Activated naive CD4-positive, alpha-beta T cell treated with anti-CD3 and anti-CD28 coated beads, Interleukin-2, amount 50 U/mL, for 72 hours (primary cell): ENCODE results near the gene PRR5L. TPM values are rescaled to one million over a fixed set of nuclear protein-coding genes. Genes with fewer than 3 reads are reported as not detected.

Source experiments
- ATAC-seq, 2 donors: fragments of 150-1000 bp; cut with Tn5 transposase; 2 replicates each; pipeline ENCODE4 v1.10.0; 2021; ENCODE audit warnings: mild to moderate bottlenecking in 2 of 2, moderate library complexity in 2 of 2
- DNase-seq, 2 donors: peaks; one replicate each; pipeline ENCODE4 v3.0.0; 2021 to 2022; ENCODE audit warnings: low spot score in 2 of 2
- H3K27ac Mint-ChIP-seq, 2 donors: one replicate each; pipeline ENCODE4 v1.8.0; 2022; ENCODE audit warnings: mild to moderate bottlenecking in 2 of 2, mixed read lengths in 2 of 2
- H3K36me3 Mint-ChIP-seq, 2 donors: one replicate each; pipeline ENCODE4 v1.8.0; 2022; ENCODE audit warnings: mixed read lengths in 2 of 2
- H3K9me3 Mint-ChIP-seq, 2 donors: one replicate each; pipeline ENCODE4 v1.8.0; 2022; ENCODE audit warnings: mixed read lengths in 2 of 2
- total RNA-seq, 2 donors: library from RNA; stranded (reverse); gene quantifications; one replicate each; pipeline ENCODE4 v1.2.3, GENCODE V29; 2022

The PRR5L gene
- total RNA-seq, 2 donors from 2014 or later, result 2.3 to 46.9 TPM

GRCh38 chr11:36394926-36395325, 98.8 kb downstream of the PRR5L start:
- peaks cover 0 to 44% of the 10 kb centered on the region in 2 donors for H3K36me3 Mint-ChIP-seq
- peaks cover 0 to 8% of the 10 kb centered on the region in 2 donors for H3K9me3 Mint-ChIP-seq
- H3K27ac Mint-ChIP-seq, result no peak overlapping the region
- ATAC-seq (peak; percentile 48 to 73), DNase-seq (no peak)

GRCh38 chr11:36395978-36396736, 100.1 kb downstream of the PRR5L start:
- DNase-seq, result no peak
- ATAC-seq, result no peak
- Mint-ChIP-seq H3K9me3 (peaks cover 0 to 8% of the 10 kb centered on the region in 2 donors), H3K27ac (no peak overlapping the region), H3K36me3 (peaks cover 0 to 53% of the 10 kb centered on the region in 2 donors)

GRCh38 chr11:36398231-36398953, 102.3 kb downstream of the PRR5L start:
- H3K36me3 Mint-ChIP-seq, result peaks cover 0 to 49% of the 10 kb centered on the region in 2 donors
- DNase-seq, result no peak
- no peak for ATAC-seq
- H3K27ac Mint-ChIP-seq, result no peak overlapping the region
- no peaks in the 10 kb centered on the region for H3K9me3 Mint-ChIP-seq

DNA sequence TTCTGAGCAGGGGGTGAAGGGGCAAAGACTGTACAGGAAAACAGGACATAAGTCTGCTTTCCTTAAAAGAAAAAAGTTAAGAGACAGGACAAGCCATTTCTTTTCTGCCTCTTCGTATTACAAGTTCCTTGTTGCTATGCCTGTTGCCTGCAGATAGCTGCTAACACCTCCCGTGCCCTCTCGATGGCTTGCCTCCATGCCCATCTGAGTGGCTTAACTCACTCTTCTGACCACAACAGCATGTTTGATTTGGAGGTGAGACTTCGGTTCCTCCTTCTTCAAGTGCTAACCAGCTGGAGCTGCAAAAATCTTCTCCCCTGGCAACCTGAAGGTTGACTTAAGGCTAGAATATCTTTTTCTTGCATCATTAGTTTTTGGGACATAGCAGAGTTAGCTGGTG, 103.1 kb downstream of the PRR5L start:
- DNase-seq (no peak), ATAC-seq (no peak)
- H3K27ac Mint-ChIP-seq, result no peak overlapping the region
- H3K9me3 Mint-ChIP-seq, result no peaks in the 10 kb centered on the region
- peaks cover 0 to 56% of the 10 kb centered on the region in 2 donors for H3K36me3 Mint-ChIP-seq

- ATAC-seq (no peak), DNase-seq (no peak)
- Mint-ChIP-seq H3K9me3 (no peaks in the 10 kb centered on the region), H3K36me3 (peaks cover 0 to 51% of the 10 kb centered on the region in 2 donors), H3K27ac (peak overlapping the region in 1 of 2 donors; percentile 72)
Observed at GRCh38 chr11:36399745-36400144, 103.7 kb downstream of the PRR5L start.

DNA sequence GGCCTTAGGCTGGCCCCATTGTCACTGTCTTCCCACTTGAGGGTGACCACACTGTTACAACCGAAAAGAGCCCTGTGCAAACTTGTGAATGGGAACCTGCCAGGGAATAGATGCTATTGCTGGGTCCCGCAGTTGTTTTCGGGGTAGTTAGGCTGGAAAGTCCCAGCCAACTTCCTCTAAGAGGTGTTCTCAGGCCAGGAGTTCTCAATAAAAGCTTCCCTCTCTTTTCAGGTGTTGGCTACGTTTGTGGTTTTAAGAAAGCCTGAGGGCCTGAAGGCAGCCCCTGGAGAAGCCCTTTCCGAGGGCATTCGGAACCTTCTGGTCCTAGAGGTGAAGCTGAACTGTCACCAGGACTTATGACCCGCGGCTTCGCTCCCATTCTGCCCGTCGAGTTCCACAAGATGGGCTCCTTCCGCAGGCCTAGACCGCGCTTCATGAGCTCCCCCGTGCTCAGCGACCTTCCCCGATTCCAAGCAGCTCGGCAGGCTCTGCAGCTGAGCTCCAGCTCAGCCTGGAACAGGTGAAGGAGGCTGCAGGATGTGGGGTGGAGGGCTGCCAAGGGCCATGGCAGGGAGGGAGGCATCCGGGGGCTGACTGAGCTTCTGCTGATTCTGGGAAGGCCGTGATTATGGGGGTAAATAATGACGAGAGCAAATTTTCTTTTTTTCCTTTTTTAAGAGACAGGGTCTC, 104.8 kb downstream of the PRR5L start:
- peaks cover 0 to 53% of the 10 kb centered on the region in 2 donors for H3K36me3 Mint-ChIP-seq
- DNase-seq (no peak), ATAC-seq (no peak)
- no peaks in the 10 kb centered on the region for H3K9me3 Mint-ChIP-seq
- peak overlapping the region in 1 of 2 donors; percentile 55 for H3K27ac Mint-ChIP-seq

GRCh38 chr11:36402568-36403170, 106.6 kb downstream of the PRR5L start:
- Mint-ChIP-seq H3K36me3 (peaks cover 0 to 71% of the 10 kb centered on the region in 2 donors), H3K9me3 (no peaks in the 10 kb centered on the region)
- no peak for DNase-seq

DNA sequence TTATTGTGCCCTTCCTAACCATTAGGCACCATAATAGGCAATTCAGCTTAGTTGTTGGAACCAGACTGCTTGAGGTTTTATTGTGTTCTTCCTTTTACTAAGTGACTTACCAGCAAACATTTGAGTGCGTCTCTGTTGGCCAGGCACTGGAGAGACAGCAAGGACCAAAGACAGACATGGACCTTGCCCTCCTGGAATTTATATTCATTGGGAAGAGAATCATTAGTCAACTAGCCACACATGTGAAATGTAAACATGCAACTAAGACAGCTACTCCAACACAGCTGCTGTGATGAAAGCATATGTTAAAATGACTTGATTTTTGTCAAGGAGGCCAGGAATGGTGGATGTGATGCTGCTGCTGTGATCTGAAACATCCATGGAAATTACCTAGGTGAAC, 107.6 kb downstream of the PRR5L start:
- H3K36me3 Mint-ChIP-seq, result peaks cover 0 to 65% of the 10 kb centered on the region in 2 donors
- ATAC-seq (no peak), DNase-seq (no peak)
- H3K27ac Mint-ChIP-seq, result no peak overlapping the region
- H3K9me3 Mint-ChIP-seq, result no peaks in the 10 kb centered on the region

More at GRCh38 chr11:36402568-36403170, 106.6 kb downstream of the PRR5L start:
- H3K27ac Mint-ChIP-seq, result no peak overlapping the region
- ATAC-seq, result no peak

DNA sequence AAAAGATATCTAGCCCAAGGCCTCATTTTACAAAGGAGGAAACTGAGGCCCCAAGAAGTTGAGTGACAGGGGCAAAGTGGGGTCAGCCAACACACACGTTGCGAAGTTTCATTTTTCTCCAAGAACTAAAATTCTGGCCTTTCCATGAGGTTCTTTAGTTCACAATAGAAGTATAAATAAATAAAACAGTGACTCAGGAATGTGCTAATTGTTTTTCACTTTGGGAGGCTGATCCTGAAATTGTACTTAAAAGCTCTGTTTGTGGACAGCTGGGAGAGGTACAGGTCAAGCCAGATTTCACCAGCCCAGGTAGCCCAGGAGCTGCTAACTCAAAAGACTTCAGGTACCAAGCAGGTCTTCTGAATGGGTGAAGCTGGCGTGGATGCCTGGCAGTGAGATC, 108.7 kb downstream of the PRR5L start:
- H3K9me3 Mint-ChIP-seq, result no peaks in the 10 kb centered on the region
- ATAC-seq, result no peak
- peaks cover 0 to 59% of the 10 kb centered on the region in 2 donors for H3K36me3 Mint-ChIP-seq
- no peak for DNase-seq
- no peak overlapping the region for H3K27ac Mint-ChIP-seq

GRCh38 chr11:36405585-36406367, 109.7 kb downstream of the PRR5L start:
- DNase-seq, result no peak
- ATAC-seq, result no peak
- H3K27ac Mint-ChIP-seq, result no peak overlapping the region
- H3K9me3 Mint-ChIP-seq, result no peaks in the 10 kb centered on the region
- H3K36me3 Mint-ChIP-seq, result peaks cover 0 to 61% of the 10 kb centered on the region in 2 donors

DNA sequence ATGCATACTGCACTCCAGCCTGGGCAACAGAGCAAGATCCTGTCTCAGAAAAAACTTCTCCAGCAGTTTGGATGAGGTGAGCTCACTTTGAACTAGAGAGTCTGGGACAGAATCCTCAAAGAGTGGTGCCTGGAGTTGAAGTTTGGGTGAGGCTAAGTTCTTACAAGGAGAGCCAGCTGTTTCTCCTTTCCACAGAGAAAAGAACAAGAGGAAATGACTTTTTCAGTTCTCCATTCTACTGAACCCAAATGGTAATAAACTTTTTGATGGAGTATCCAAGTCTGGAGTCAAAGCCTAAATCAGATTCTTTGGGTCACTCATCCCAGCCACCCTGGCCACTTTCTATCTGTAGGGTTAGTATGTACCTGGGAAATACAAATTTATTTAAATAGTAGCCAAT, 111.3 kb downstream of the PRR5L start:
- no peak for ATAC-seq
- peaks cover 0 to 61% of the 10 kb centered on the region in 2 donors for H3K36me3 Mint-ChIP-seq
- H3K9me3 Mint-ChIP-seq, result no peaks in the 10 kb centered on the region
- no peak overlapping the region for H3K27ac Mint-ChIP-seq
- DNase-seq, result no peak

- Mint-ChIP-seq H3K9me3 (no peaks in the 10 kb centered on the region), H3K27ac (peak overlapping the region; percentile 55 to 84), H3K36me3 (peaks cover 0 to 64% of the 10 kb centered on the region in 2 donors)
- DNase-seq (no peak), ATAC-seq (peak in 1 of 2 donors; percentile 3)
Observed at GRCh38 chr11:36408498-36409136, 112.5 kb downstream of the PRR5L start.

- H3K36me3 Mint-ChIP-seq, result peaks cover 0 to 58% of the 10 kb centered on the region in 2 donors
- DNase-seq (peak in 1 of 2 donors; percentile 28), ATAC-seq (peak; percentile 76 to 86)
- peak overlapping the region; percentile 55 to 84 for H3K27ac Mint-ChIP-seq
- H3K9me3 Mint-ChIP-seq, result no peaks in the 10 kb centered on the region
Observed at GRCh38 chr11:36409152-36409816, 113.2 kb downstream of the PRR5L start.

GRCh38 chr11:36411202-36411640, 115.1 kb downstream of the PRR5L start:
- peaks cover 0 to 52% of the 10 kb centered on the region in 2 donors for H3K36me3 Mint-ChIP-seq
- peak in 1 of 2 donors; percentile 66 for ATAC-seq
- peak in 1 of 2 donors; percentile 56 for DNase-seq

More at GRCh38 chr11:36411202-36411640, 115.1 kb downstream of the PRR5L start:
- Mint-ChIP-seq H3K9me3 (no peaks in the 10 kb centered on the region), H3K27ac (no peak overlapping the region)
